Stimulated activated CD8-positive, alpha-beta memory T cell treated with anti-CD3 and anti-CD28 coated beads, Interleukin-7, amount 100 ng/mL, for 24 hours (primary cell): Measurements from ENCODE around the gene ZNF511.

ENCODE experiments used
- DNase-seq: peaks from one replicate; pipeline ENCODE4 v3.0.0-alpha.2; 2020; ENCODE audit warnings: low read depth

ZNF511 gene

DNA sequence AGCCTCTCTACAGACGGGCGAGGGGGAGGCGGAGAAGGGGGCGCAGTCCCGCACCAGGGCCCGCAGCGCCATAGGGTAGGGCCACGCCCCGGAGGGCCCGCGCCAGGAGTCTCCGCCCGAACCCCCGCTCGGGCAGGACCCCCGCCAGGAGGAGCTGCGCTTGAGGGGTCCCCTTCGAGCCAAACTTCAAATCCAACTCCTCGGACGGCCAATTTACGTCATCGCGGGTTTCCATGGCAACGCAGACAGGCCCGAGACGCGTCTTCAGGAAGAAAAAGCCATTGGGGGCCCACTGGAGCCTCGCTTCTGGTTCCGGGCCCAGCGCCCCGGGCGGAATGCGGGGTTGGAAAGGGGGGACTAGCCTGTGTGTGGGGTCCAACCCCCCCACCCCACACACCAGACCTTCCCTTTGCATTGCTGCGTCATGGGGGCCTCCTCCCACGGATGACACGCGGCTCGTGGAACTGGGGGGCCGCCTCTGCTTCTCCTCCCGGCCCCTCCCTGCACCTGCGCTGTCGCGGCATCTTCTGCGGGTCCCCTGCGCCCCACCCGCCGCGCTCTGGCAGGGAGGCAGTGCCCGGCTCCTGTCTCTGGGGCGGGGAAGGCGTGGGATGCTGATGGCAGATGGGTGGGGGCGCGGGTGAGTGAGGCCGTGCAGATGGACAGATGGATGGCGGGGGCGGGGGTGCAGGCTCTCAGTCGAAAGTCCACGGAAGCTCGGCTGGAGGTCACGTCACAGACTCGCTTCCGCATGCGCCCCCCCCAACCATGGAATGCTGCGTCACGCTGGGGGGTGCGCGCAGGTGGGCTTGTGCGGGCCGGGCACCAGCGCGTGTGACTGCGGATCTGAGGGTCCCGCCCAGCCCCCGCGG, 26.8 kb downstream of the ZNF511 start:
- DNase-seq = peak; percentile 54

- no peak for DNase-seq
Observed at GRCh38 chr10:133336118-133336576, 27.4 kb downstream of the ZNF511 start.

- DNase-seq = peak; percentile 30
Observed at GRCh38 chr10:133336577-133337369, 28.1 kb downstream of the ZNF511 start, which contains the start of gene CALY. Gene CALY (minus strand): TSS chr10:133336896. CDS start chr10:133328989, 7,907 bp downstream.

- no peak for DNase-seq
Observed at GRCh38 chr10:133337370-133337725, 28.6 kb downstream of the ZNF511 start.

- DNase-seq = no peak
Observed at GRCh38 chr10:133338080-133339071, 29.7 kb downstream of the ZNF511 start.

GRCh38 chr10:133339708-133340380, 31.1 kb downstream of the ZNF511 start:
- DNase-seq = no peak

DNA sequence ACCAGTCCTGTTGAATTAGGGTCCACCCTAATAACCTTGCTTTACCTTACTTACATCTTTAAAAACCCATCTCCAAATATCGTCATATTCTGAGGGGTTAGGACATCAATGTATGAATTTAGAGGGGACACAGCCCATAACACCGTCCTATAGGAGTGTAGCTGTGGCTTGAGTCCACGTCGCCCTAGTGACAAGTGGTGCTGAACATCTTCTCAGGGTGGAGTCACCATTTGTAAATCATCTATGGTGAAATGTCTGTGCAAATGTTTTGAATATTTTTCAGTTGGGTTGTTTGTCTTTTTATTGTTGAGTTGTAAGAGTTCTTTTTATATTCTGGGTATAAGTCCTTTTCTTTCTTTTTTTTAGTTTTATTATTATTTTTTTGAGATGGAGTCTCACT, 33.3 kb downstream of the ZNF511 start:
- no peak for DNase-seq

DNA sequence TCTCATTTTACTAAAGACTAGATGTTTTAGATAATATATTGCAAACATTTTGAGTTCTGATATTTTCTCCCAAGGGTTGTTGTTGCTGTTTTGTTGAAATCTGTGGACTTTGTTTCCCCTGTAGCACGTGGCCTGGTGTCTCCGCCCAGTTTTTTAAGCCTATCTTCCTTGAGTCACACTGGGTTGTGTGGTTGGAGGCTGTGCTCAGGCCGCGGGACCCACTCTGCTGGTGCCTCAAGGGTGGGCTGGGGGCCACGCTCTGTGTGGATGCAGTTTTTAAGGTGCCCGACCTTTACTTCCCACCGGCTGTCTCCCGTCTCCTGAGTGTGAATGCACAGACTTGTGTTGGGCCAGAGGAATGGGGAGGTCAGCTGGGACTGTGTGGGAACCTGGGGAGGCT, 34.2 kb downstream of the ZNF511 start:
- DNase-seq = no peak

DNA sequence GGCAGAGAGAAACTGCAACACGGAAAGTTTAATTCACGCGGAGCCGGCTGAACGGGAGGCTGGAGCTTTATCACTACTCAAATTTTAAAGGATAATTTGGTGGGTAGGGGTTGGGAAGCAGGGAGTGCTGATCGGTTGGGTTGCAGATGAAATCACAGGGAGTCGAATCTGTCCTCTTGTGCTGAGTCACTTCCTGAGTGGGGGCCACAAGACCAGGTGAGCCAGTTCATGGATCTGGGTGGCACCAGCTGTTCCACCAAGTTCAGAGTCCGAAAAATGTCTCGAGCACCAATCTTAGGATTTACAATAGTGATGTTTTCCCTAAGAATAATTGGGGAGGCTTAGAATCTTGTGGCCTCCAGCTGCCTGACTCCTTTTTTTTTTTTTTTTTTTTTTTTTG, 34.8 kb downstream of the ZNF511 start:
- no peak for DNase-seq

- DNase-seq = no peak
Observed at GRCh38 chr10:133344236-133344635, 35.5 kb downstream of the ZNF511 start.

GRCh38 chr10:133346413-133346812, 37.7 kb downstream of the ZNF511 start:
- no peak for DNase-seq

GRCh38 chr10:133347710-133348517, 39.2 kb downstream of the ZNF511 start:
- DNase-seq = no peak

DNA sequence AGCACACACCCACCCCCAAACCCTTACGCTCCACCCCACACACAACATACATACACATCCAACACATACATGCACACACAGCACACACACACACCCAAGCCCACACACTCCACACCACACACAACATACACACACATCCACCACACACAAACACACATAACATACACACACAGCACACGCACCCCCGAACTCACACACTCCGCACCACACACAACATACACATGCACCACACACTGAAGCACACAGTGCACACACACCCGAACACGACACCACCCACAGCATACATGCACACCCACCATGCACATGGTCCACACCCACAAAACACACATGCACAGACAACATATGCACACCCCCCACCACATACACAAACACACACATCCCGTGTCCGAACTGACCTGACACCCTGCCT, 40.5 kb downstream of the ZNF511 start:
- no peak for DNase-seq

- no peak for DNase-seq
Observed at GRCh38 chr10:133349577-133350011, 40.9 kb downstream of the ZNF511 start.

- DNase-seq = no peak
Observed at GRCh38 chr10:133350283-133350949, 41.7 kb downstream of the ZNF511 start.

GRCh38 chr10:133350950-133351329, 42.2 kb downstream of the ZNF511 start:
- DNase-seq = no peak

GRCh38 chr10:133351408-133352318, 42.9 kb downstream of the ZNF511 start:
- DNase-seq = no peak

DNA sequence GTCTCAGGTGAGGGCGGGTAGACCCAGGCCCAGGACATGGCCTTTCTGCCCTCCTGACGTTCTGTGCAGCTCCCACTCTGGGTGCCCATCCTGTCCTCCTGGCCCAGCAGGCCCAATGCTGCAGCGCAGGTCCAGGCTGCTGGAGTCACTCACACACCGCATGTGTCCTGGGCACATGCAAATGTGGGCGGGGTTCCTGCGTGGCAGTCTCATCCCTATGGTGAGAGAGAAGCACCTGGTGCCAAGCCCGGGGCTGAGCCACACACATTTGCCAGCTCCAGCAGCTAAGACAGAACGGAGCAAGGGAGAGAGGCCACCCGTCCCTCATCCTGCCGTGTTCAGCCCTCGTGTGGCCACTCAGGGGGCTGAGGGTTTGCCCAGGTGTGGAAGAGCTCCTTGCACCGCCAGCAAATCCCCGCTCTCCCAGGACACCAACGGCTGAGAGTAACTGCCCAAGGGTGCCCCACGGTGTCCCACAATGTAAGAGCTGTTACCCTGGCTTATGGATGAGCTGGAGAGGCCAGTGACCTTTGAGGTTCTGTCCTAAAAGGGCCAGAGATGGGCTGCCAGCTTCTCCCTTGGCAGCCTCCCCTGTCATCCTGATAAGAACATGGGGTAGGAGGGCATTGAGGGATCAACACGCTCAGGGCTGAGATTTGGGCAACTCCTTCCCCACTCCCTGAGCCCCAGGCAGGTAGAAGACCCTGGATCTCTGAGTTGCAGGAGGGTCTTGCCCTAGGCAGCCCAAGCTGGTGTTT, 44.7 kb downstream of the ZNF511 start:
- no peak for DNase-seq
